Smooth muscle cell (in vitro differentiated cells): Measurements from ENCODE around the gene ZNF488. TPM values are rescaled to one million over a fixed set of nuclear protein-coding genes. Genes with fewer than 3 reads are reported as not detected.

Experiments used
- DNase-seq: peaks from one replicate; lab custom pipeline; 2025; ENCODE audit not compliant: unreplicated experiment; lab: John Stamatoyannopoulos, UW
- H2AFZ ChIP-seq: fragments of 200-600 bp; sonication (generic); 2 replicates; pipeline ENCODE4 v1.6.0; 2016; ENCODE audit warnings: antibody characterized with exemption, low read depth, mild to moderate bottlenecking
- H3F3A ChIP-seq: fragments of 200-600 bp; sonication (generic); 2 replicates; pipeline ENCODE4 v1.6.0; 2017; ENCODE audit warnings: antibody characterized with exemption, low read depth
- H3K27ac ChIP-seq: fragments of 200-600 bp; sonication (generic); 2 replicates; pipeline ENCODE4 v1.5.1; 2016; ENCODE audit warnings: low read depth, mild to moderate bottlenecking
- H3K27me3 ChIP-seq: fragments of 200-600 bp; sonication (generic); 2 replicates; pipeline ENCODE4 v1.6.1; 2016; ENCODE audit warnings: low read depth, mild to moderate bottlenecking
- H3K36me3 ChIP-seq: fragments of 200-600 bp; sonication (generic); 2 replicates; pipeline ENCODE4 v1.5.1; 2016; ENCODE audit warnings: low read depth
- H3K4me1 ChIP-seq: fragments of 200-600 bp; sonication (generic); 2 replicates; pipeline ENCODE4 v1.5.1; 2016; ENCODE audit warnings: low read depth
- H3K4me2 ChIP-seq: fragments of 200-600 bp; sonication (generic); 2 replicates; pipeline ENCODE4 v1.6.0; 2016; ENCODE audit warnings: mild to moderate bottlenecking
- H3K4me3 ChIP-seq: fragments of 200-600 bp; sonication (generic); 2 replicates; pipeline ENCODE4 v1.5.1; 2016; ENCODE audit warnings: mild to moderate bottlenecking
- H3K79me2 ChIP-seq: fragments of 200-600 bp; sonication (generic); 2 replicates; pipeline ENCODE4 v1.6.0; 2016; ENCODE audit warnings: low read depth, mild to moderate bottlenecking
- H3K9ac ChIP-seq: fragments of 200-600 bp; sonication (generic); 2 replicates; pipeline ENCODE4 v1.6.0; 2016; ENCODE audit warnings: low read depth
- H3K9me3 ChIP-seq: fragments of 200-600 bp; sonication (generic); replicated peaks from 2 replicates; pipeline ENCODE4 v1.5.1; 2016; ENCODE audit warnings: low read depth
- H4K20me1 ChIP-seq: fragments of 200-600 bp; sonication (generic); 2 replicates; pipeline ENCODE4 v1.6.0; 2016; ENCODE audit warnings: low read depth
- WGBS: methylation state at CpG from one replicate; pipeline ENCODE4 v1.1.7; 2016; ENCODE audit warnings: low lambda C conversion rate; 5-methylcytosine and 5-hydroxymethylcytosine counted together
- polyA plus RNA-seq: library from polyadenylated mRNA; unstranded; fragments of >200 nt; fragmentation: Nextera tagmentation; extraction: Ambion mirVana; gene quantifications from 2 replicates; pipeline ENCODE4 v1.2.1, GENCODE V29; 2016
- total RNA-seq: library from RNA; depleted of rRNA; stranded (reverse); fragments of >200 nt; gene quantifications from 2 replicates; pipeline ENCODE4 v1.2.3, GENCODE V29; 2014
- TF ChIP-seq, protein P1 (sequence below): fragments of 200-600 bp; sonication (generic); IDR thresholded peaks from 2 replicates; pipeline ENCODE4 v1.5.1; 2017; ENCODE audit warnings: borderline replicate concordance, mild to moderate bottlenecking, antibody characterized with exemption; ENCODE audit not compliant: insufficient read depth, poor library complexity, severe bottlenecking

ZNF488 gene
- total and polyA plus RNA-seq, 2 experiments from 2014 or later: 1.1 TPM; not detected in 1

DNA sequence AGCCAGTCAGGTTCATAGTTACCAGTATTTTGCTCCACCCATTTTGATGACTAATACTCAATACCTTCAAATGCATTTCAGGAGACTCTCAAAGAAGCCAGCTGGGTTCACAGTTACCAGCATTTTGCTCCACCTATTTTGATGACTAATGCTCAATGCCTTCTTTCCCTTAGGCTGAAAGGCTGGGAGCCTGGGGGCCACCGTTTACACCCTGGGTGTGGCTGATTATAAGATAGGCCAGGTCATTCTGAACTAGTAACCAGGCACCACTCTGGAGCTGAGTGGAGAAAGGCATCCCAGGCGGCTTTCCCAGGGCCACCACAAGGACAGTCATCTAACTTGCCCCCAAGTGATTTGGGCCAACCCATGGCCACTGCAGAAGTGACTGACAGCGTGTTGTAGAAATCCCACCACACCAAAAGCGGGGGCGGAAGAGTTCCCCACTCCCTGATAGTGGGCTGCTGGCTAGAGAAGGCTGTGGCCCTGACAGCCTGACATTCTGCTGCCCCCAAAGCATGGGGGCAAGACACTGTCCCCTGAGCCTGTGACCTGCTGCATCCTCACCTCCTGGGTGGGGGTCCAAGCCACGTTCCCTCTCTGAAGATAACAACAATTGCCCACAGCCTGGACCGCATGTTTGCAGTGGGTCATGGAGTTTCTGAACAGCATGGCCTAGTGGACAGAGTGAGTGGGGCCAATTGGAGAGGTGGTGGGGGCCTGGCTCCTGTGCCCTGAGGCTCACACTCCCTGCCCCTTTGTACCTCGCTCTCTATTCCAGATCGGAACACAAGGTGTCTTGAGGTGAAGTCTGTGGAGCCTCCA, 23.0 kb upstream of the ZNF488 start:
- H3K4me1 ChIP-seq: no peaks in the 10 kb centered on the region
- H3K79me2 ChIP-seq: no peaks in the 10 kb centered on the region
- H3K9ac ChIP-seq: no peak overlapping the region
- no peak for DNase-seq
- H3K27ac ChIP-seq: no peak overlapping the region
- no peak overlapping the region for H2AFZ ChIP-seq
- no peaks in the 10 kb centered on the region for H3F3A ChIP-seq
- no peaks in the 10 kb centered on the region for H3K9me3 ChIP-seq
- H3K36me3 ChIP-seq: no peaks in the 10 kb centered on the region
- no peaks in the 10 kb centered on the region for H4K20me1 ChIP-seq
- WGBS: 69% methylated on average over 9 of the region's 9 CpGs
- H3K4me2 ChIP-seq: no peak overlapping the region
- no peak overlapping the region for H3K4me3 ChIP-seq
- H3K27me3 ChIP-seq: no peaks in the 10 kb centered on the region
- TF ChIP-seq, protein P1, sequence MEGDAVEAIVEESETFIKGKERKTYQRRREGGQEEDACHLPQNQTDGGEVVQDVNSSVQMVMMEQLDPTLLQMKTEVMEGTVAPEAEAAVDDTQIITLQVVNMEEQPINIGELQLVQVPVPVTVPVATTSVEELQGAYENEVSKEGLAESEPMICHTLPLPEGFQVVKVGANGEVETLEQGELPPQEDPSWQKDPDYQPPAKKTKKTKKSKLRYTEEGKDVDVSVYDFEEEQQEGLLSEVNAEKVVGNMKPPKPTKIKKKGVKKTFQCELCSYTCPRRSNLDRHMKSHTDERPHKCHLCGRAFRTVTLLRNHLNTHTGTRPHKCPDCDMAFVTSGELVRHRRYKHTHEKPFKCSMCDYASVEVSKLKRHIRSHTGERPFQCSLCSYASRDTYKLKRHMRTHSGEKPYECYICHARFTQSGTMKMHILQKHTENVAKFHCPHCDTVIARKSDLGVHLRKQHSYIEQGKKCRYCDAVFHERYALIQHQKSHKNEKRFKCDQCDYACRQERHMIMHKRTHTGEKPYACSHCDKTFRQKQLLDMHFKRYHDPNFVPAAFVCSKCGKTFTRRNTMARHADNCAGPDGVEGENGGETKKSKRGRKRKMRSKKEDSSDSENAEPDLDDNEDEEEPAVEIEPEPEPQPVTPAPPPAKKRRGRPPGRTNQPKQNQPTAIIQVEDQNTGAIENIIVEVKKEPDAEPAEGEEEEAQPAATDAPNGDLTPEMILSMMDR: no peak

DNA sequence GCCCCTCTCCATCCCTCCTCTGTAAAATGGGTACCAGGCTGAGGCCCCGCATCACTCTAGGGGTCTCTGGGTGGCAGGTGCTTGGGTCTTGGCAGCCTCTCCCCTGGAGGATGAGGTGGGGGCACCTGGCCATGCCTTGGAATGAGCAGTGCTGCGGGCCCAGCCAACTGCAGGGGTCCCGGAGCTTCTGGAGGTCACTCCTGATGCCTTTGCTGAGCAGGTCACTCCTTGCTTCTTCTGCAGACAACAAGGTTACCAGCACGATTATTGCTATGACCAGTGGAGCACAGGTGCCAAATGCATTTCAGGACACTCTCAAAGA, 22.4 kb upstream of the ZNF488 start:
- Histone ChIP-seq H3K9me3 (no peaks in the 10 kb centered on the region), H3K27me3 (no peaks in the 10 kb centered on the region), H2AFZ (no peak overlapping the region), H3K9ac (no peak overlapping the region), H3K4me3 (no peak overlapping the region), H3K4me1 (no peaks in the 10 kb centered on the region), H3K27ac (no peak overlapping the region), H3K4me2 (no peak overlapping the region), H4K20me1 (no peaks in the 10 kb centered on the region), H3F3A (no peaks in the 10 kb centered on the region), H3K36me3 (no peaks in the 10 kb centered on the region), H3K79me2 (no peaks in the 10 kb centered on the region)
- no peak for DNase-seq
- TF ChIP-seq, protein P1: no peak
- 87% methylated on average over 4 of the region's 4 CpGs for WGBS

DNA sequence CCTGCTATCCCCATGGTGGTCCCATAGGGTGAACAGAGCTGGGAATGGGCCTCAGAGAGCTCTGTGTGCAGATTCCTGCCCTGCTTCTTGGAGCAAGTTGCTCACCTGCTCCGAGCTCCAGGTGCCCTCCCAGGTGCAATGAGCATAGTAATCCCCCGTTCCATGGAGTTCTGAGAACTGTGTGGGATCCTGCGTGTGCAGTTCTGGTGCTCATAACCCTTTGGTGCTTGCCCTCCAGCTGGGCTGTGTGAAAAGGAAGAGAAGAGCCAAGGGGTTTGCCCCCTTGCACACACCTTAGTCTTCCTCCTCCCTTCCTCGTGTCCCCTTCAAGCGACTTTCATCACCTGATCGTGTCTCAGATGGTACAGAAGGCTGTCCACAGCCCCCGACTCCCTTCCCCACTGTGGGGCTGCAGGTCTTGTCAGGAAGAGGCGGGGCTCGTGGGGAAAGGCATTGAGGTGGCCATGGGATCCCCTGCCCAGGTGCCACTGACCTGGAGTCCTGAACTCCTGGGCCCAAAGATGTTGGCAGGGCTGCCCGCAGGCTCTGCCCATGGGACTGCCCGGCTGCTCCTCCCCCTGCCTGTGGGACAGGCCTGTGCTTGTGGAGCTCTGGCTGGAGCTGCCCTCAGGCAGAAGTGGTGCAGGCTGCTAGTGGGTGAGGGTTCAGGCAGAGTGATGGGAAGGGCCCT, 21.9 kb upstream of the ZNF488 start:
- Histone ChIP-seq H3K27ac (no peak overlapping the region), H3K4me1 (no peaks in the 10 kb centered on the region), H4K20me1 (no peaks in the 10 kb centered on the region), H3K9ac (no peak overlapping the region), H3K27me3 (no peaks in the 10 kb centered on the region), H3K4me2 (no peak overlapping the region), H3K4me3 (no peak overlapping the region), H3K9me3 (no peaks in the 10 kb centered on the region), H3K79me2 (no peaks in the 10 kb centered on the region), H3K36me3 (no peaks in the 10 kb centered on the region), H2AFZ (no peak overlapping the region), H3F3A (no peaks in the 10 kb centered on the region)
- WGBS: 91% methylated on average over 11 of the region's 11 CpGs
- DNase-seq: no peak
- TF ChIP-seq, protein P1: no peak
